Activated B cell treated with CpG ODN at 0.5 μM for 24 hours (primary cell): Measurements from ENCODE around the gene NTRK1. TPM values are rescaled to one million over a fixed set of nuclear protein-coding genes. Genes with fewer than 3 reads are reported as not detected.

Experiments
- ATAC-seq: fragments of 200-7000 bp; cut with Tn5 transposase; one replicate; pipeline ENCODE4 v1.10.0; 2021; ENCODE audit warnings: low read depth, mild to moderate bottlenecking, moderate library complexity
- CTCF ChIA-PET: fragments of 350-600 bp; sonication (Branson Sonifier 250); formaldehyde crosslinking; loops from one replicate; lab custom pipeline; 2021; ENCODE audit warnings: antibody characterized with exemption; lab: Charles Lee
- POLR2A ChIA-PET: fragments of 350-600 bp; sonication (Branson Sonifier 250); formaldehyde crosslinking; loops from one replicate; lab custom pipeline; 2021; ENCODE audit warnings: antibody characterized with exemption; lab: Charles Lee
- DNase-seq: peaks from one replicate; pipeline ENCODE4 v3.0.0; 2022
- H3K27ac Mint-ChIP-seq: one replicate; pipeline ENCODE4 v1.8.0; 2020; ENCODE audit warnings: mixed read lengths
- H3K27me3 Mint-ChIP-seq: one replicate; pipeline ENCODE4 v1.8.0; 2021; ENCODE audit warnings: mixed read lengths
- H3K36me3 Mint-ChIP-seq: one replicate; pipeline ENCODE4 v1.8.0; 2021; ENCODE audit warnings: low read depth, mixed read lengths
- H3K4me1 Mint-ChIP-seq: one replicate; pipeline ENCODE4 v1.8.0; 2021; ENCODE audit warnings: mixed read lengths
- H3K4me3 Mint-ChIP-seq: one replicate; pipeline ENCODE4 v1.8.0; 2020; ENCODE audit warnings: mild to moderate bottlenecking, mixed read lengths
- H3K9me3 Mint-ChIP-seq: one replicate; pipeline ENCODE4 v1.8.0; 2020; ENCODE audit warnings: mixed read lengths
- CTCF ChIP-seq: fragments of 200-600 bp; IDR thresholded peaks from one replicate; pipeline ENCODE4 v1.8.0; 2022; ENCODE audit warnings: antibody characterized with exemption, mild to moderate bottlenecking
- intact Hi-C: fragments of 100-400 bp; cut with micrococcal nuclease; formaldehyde crosslinking; loops from one replicate; pipeline ENCODE4 v1.15.1; 2024
- total RNA-seq: library from RNA; stranded (reverse); gene quantifications from 2 replicates; pipeline ENCODE4 v1.2.3, GENCODE V29; 2022

The NTRK1 gene
- 0.11 TPM in 1 of 2 replicates, not detected in the other for total RNA-seq

GRCh38 chr1:156860628-156861423, at the start of gene NTRK1:
Gene NTRK1 (plus strand): TSS chr1:156860865. CDS start chr1:156860935, 70 bp downstream.
- ChIA-PET CTCF (interaction anchor here (0.6 to 5.0 kb wide), 16 partner anchors 10 to 475 kb away, joined by 3 to 66 read pairs (median 6); no protein-coding TSS in a partner anchor), POLR2A (interaction anchor here (0.5 to 1.7 kb wide), 5 partner anchors 38 to 404 kb away, joined by 3 to 17 read pairs (median 3); no protein-coding TSS in a partner anchor)
- ATAC-seq = peak; percentile 76
- H3K4me3 Mint-ChIP-seq = peak within 1 kb of the TSS; percentile 65
- peaks cover 14% of the 10 kb centered on the region for H3K4me1 Mint-ChIP-seq
- peak; percentile 27 for DNase-seq
- TF ChIP-seq CTCF = no peak
- H3K36me3 Mint-ChIP-seq = no peaks in the 10 kb centered on the region
- intact Hi-C loops = loop anchor here (1.0 kb wide), 4 partner anchors 48 to 172 kb away; no protein-coding TSS in a partner anchor
- peaks cover 54% of the 10 kb centered on the region for H3K27me3 Mint-ChIP-seq
- H3K9me3 Mint-ChIP-seq = no peaks in the 10 kb centered on the region
- no peak within 1 kb of the TSS for H3K27ac Mint-ChIP-seq

- POLR2A ChIA-PET = no interaction called here
- no peak overlapping the region for H3K27ac Mint-ChIP-seq
- intact Hi-C loops = loop anchor here (5.0 kb wide), 1 partner anchor 81 kb away; the partner anchor contains the start of gene PEAR1
Measured at GRCh38 chr1:156811168-156811567, 49.5 kb upstream of the NTRK1 start.

GRCh38 chr1:156812293-156812990, 48.2 kb upstream of the NTRK1 start:
- peaks cover 32% of the 10 kb centered on the region for H3K4me1 Mint-ChIP-seq
- no peak overlapping the region for H3K4me3 Mint-ChIP-seq
- no peak for TF ChIP-seq CTCF
- no peak for ATAC-seq
- intact Hi-C loops = loop anchor here (5.0 kb wide), 1 partner anchor 80 kb away; the partner anchor contains the start of gene PEAR1
- no peak for DNase-seq
- no peaks in the 10 kb centered on the region for H3K36me3 Mint-ChIP-seq
- CTCF ChIA-PET = no interaction called here
- no peaks in the 10 kb centered on the region for H3K9me3 Mint-ChIP-seq
- POLR2A ChIA-PET = no interaction called here
- no peaks in the 10 kb centered on the region for H3K27me3 Mint-ChIP-seq
- no peak overlapping the region for H3K27ac Mint-ChIP-seq

More at GRCh38 chr1:156811168-156811567, 49.5 kb upstream of the NTRK1 start:
- H3K36me3 Mint-ChIP-seq = no peaks in the 10 kb centered on the region
- peaks cover 22% of the 10 kb centered on the region for H3K4me1 Mint-ChIP-seq
- TF ChIP-seq CTCF = no peak
- no peak for ATAC-seq
- H3K9me3 Mint-ChIP-seq = no peaks in the 10 kb centered on the region
- no peaks in the 10 kb centered on the region for H3K27me3 Mint-ChIP-seq
- H3K4me3 Mint-ChIP-seq = no peak overlapping the region
- CTCF ChIA-PET = no interaction called here
- DNase-seq = no peak

DNA sequence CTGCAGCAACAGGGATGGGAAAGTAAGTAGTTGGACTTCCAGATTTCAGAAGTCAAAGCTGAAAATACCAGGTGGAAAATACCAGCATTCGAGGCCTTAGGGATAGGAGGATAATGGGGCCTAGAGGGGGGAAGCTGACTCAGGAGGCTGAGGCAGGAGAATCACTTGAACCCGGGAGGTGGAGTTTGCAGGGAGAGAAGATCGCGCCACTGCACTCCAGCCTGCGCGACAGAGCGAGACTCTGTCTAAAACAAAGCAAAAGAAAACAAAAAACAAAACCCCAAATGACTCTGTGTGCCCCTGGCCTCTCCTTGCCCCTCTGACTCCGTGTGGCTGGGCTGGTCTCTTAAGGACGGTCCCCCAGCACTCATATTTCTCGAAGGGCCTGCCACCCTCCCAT, 47.4 kb upstream of the NTRK1 start:
- peaks cover 32% of the 10 kb centered on the region for H3K4me1 Mint-ChIP-seq
- ChIA-PET POLR2A (no interaction called here), CTCF (interaction anchor here (1.5 to 1.6 kb wide), 3 partner anchors 11 to 87 kb away, joined by 6 to 8 read pairs (median 8); partner anchors contain the start of gene NTRK1)

More for the DNA sequence above, 47.4 kb upstream of the NTRK1 start:
- ATAC-seq = no peak
- no peak for TF ChIP-seq CTCF
- Mint-ChIP-seq H3K36me3 (no peaks in the 10 kb centered on the region), H3K27me3 (no peaks in the 10 kb centered on the region), H3K9me3 (no peaks in the 10 kb centered on the region), H3K4me3 (peak overlapping the region; percentile 85), H3K27ac (no peak overlapping the region)
- DNase-seq = no peak
- intact Hi-C loops = loop anchor here (1.0 to 5.0 kb wide), 2 partner anchors 47 to 79 kb away; partner anchors contain the start of genes NTRK1 and PEAR1
